ENCODE measurements around the gene POGK.

Gene POGK

DNA sequence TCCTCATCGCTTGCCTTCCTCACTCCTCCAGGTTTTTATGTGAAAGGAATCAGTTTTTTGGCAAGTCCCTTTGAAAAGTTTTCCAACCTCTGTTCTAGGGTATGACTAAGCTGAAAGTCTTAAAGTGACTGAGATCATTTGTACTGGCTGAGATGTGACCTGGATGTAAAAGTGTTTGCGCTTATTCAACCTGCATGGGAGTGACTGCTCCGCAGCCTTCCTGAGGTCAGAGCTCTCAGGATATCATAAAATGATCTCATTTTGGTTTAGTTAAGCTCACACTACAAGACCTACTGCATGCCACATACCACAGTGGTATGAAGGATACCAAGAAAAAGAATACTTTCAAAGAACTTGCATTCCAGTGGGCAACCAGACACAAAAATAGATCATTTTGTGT is 66.6 kb downstream of the POGK start:
- no peak for DNase-seq

Data from COR-L47 (cell line).